ENCODE measurements around the gene ETV3. TPM values are rescaled to one million over a fixed set of nuclear protein-coding genes. Genes with fewer than 3 reads are reported as not detected.
"Not testable (repeated sequence)": the region's sequence is repeated elsewhere in the genome, so short reads cannot be mapped to it uniquely, and the experiment has no call there.

Gene ETV3
- total RNA-seq, 3 donors from 2014 or later, result 20.0 to 28.0 (median 22.0) TPM

DNA sequence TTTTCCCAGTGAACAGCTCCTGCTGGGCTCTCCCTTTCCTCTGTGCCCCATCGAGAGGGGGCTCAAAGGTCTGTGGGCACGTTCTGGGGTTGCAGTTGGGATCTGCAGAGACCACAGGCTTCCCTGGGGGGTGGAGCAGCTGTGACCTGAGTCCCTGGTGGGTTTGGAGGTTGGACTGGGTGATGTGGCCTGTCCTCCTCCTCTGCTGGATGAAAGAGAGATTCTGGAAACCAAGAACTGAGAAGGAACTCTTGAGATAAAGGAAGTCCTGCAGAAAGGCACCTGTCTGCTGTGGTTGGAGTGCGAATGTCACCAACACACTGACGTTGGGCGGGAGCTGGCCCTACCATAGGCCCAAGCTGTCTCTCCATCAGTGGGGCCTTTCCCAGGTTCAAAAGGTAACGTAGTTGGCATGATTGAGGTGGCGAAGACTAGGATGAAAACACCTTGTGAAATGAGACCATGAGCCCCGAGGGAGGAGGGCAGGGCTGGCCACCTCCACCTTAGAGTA, 35.8 kb upstream of the ETV3 start:
- Histone ChIP-seq H3K9me3 (no peaks in the 10 kb centered on the region), H3K4me3 (no peak overlapping the region)

DNA sequence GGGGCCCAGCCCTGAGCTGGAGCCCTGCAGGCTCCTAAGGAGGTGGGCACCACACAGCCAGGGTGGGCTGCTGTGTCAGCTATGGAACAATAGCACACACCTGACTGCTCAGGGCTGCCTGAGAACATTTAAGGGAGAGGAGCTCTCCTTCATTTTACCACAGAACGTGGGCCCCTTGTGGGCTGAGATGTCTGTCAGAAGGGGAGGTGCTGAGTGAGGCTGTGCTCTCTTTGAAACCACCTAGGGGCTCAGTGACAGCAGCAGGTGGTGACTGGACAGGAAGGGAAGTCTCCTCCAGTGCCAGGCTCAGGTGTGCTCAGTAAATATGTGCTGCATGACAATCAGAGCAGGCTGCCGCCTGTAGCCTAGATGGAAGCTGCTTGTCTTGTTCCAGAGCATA, 35.0 kb upstream of the ETV3 start:
- H3K4me1 ChIP-seq; H3K27ac ChIP-seq; H3K9me3 ChIP-seq; intact Hi-C loops (cut with DNase I; ENCODE audit: low total_unique reads); DNase-seq (ENCODE audit: low spot score in 2 of 2); H3K27me3 ChIP-seq; H3K4me3 ChIP-seq; H3K36me3 ChIP-seq: not testable (repeated sequence)

More for the DNA sequence above, 35.8 kb upstream of the ETV3 start:
- no peaks in the 10 kb centered on the region for H3K4me1 ChIP-seq
- H3K36me3 ChIP-seq, result no peaks in the 10 kb centered on the region
- H3K27ac ChIP-seq, result no peak overlapping the region
- DNase-seq (ENCODE audit: low spot score in 2 of 2), result no peak
- TF ChIP-seq, protein P1, sequence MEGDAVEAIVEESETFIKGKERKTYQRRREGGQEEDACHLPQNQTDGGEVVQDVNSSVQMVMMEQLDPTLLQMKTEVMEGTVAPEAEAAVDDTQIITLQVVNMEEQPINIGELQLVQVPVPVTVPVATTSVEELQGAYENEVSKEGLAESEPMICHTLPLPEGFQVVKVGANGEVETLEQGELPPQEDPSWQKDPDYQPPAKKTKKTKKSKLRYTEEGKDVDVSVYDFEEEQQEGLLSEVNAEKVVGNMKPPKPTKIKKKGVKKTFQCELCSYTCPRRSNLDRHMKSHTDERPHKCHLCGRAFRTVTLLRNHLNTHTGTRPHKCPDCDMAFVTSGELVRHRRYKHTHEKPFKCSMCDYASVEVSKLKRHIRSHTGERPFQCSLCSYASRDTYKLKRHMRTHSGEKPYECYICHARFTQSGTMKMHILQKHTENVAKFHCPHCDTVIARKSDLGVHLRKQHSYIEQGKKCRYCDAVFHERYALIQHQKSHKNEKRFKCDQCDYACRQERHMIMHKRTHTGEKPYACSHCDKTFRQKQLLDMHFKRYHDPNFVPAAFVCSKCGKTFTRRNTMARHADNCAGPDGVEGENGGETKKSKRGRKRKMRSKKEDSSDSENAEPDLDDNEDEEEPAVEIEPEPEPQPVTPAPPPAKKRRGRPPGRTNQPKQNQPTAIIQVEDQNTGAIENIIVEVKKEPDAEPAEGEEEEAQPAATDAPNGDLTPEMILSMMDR (IDR thresholded peaks at IDR 0.05), result no peak
- TF ChIP-seq POLR2A (IDR thresholded peaks at IDR 0.05), result no peak
- TF ChIP-seq POLR2AphosphoS5 (IDR thresholded peaks at IDR 0.05), result no peak
- H3K27me3 ChIP-seq, result no peaks in the 10 kb centered on the region
- intact Hi-C loops (cut with DNase I; ENCODE audit: low total_unique reads), result no loop called here

DNA sequence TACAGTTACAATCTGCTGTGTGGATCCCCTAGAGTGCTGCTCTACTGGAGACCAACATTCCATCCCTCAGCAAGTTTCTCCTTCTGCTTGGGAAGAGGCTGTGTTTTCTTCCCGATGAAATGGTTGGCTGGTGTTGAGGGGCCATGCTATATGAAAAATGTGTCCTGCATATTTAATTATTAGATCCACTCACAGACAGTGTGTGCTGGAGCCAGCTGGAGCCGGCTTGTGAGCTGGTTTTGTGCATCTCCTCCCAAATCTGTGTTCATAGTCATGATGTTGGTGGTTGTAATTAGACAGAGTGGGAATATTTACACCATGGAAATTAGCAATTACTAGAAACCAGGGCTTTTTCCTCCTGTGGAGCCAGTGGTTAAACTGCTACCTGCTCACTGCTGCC, 34.4 kb upstream of the ETV3 start:
- H3K27ac ChIP-seq; H3K27me3 ChIP-seq; intact Hi-C loops (cut with DNase I; ENCODE audit: low total_unique reads); H3K36me3 ChIP-seq; DNase-seq (ENCODE audit: low spot score in 2 of 2); H3K9me3 ChIP-seq; H3K4me3 ChIP-seq; H3K4me1 ChIP-seq: not testable (repeated sequence)

DNA sequence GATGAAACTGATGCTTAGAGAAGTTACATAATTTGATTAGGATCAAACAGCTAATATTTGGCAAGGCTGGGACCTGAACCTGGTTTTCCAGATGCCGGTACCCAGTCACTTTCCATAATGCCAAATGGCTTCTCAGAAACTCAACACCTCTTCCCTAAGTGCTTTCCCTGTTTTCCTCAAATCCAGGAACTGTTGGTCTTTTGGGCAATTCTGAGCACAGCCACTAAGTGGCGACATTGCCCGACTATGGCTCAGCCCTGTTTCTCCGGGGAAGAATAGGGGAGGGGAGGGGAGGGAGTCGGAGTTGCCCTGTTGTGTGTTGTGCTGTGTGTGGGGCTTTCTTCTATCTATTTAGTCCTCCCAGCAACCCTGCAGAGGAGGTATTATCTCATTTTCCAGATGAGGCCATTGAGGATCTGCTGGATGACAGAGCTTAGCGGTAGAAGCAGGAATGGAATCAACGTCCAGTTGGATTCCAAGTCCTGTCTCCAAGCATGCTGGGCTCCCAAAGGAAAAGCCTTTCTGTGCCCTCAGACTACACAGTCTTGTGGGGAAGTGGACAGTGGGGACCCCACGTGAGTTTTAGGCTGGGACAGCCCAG, 33.8 kb upstream of the ETV3 start:
- H3K27me3 ChIP-seq; intact Hi-C loops (cut with DNase I; ENCODE audit: low total_unique reads); H3K27ac ChIP-seq; H3K4me1 ChIP-seq; H3K4me3 ChIP-seq; DNase-seq (ENCODE audit: low spot score in 2 of 2); H3K9me3 ChIP-seq; H3K36me3 ChIP-seq: not testable (repeated sequence)
- TF ChIP-seq, protein P1 (IDR thresholded peaks at IDR 0.05), result peak in 2 of 3 donors; percentile 11 to 23

DNA sequence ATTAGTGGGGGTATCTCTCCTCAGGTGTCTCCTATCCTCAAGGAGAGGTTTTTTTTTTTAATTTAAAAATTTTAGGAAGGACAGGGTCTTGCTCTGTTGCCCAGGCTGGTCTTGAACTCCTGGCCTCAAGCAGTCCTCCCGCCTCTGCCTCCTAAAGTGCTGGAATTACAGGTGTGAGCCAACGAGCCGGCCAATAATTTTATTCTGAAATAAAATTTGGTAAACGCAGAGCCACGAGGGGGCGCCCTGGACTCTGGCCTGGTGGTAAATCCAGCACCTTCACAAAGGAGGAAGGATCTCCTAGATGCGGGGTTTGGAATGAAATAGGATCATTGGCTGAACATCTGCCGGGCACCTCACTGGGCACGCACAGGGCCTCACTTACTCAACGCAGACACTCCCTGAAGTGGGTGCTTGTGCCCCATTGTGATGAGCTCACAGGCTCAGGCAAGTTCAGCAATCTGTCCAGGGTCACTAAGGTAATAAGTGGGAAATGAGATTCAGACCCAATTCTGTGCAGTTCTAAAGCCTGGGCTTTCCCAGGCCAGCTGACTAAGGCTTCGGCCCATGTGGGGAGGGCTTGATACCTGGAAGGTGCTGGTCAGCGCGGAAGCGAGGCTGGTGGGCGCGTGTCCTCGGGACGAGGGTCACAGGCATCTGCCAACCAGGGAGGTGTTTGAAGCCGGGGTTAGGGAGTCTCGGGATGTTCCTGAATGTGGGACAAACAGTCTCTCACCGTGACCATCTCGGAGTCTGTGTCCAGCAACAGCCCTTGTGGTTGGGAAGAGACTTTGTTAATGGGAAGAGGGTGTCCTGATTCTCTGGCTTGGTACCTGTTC, 32.7 kb upstream of the ETV3 start:
- no peak for DNase-seq (ENCODE audit: low spot score in 2 of 2)
- Histone ChIP-seq H3K4me3 (no peak overlapping the region), H3K4me1 (no peaks in the 10 kb centered on the region), H3K27ac (no peak overlapping the region), H3K36me3 (no peaks in the 10 kb centered on the region), H3K27me3 (no peaks in the 10 kb centered on the region), H3K9me3 (no peaks in the 10 kb centered on the region)
- TF ChIP-seq POLR2A (IDR thresholded peaks at IDR 0.05) (no peak), POLR2AphosphoS5 (IDR thresholded peaks at IDR 0.05) (no peak)
- TF ChIP-seq, protein P1 (IDR thresholded peaks at IDR 0.05), result no peak
- intact Hi-C loops (cut with DNase I; ENCODE audit: low total_unique reads), result no loop called here

DNA sequence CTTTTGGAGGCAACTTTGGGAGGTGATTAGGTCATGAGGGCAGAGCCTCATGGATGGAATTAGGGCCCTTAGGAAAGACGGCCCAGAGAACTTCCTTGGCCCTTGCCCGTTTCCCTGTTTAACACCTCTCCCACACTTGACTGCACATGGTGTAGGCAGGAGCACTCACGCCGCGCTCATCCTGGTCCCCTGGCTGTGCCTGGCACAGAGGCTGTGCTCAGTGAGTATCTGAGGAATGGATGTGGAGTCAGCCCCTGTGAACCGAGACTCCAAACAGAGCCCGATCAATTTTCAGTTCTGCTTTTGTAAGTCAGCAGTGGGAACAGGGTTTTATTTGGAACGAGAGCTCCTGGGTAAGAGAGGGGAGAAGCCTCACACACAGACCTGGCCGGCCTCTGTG, 29.8 kb upstream of the ETV3 start:
- Histone ChIP-seq H3K9me3 (no peaks in the 10 kb centered on the region), H3K27me3 (no peaks in the 10 kb centered on the region), H3K4me1 (no peaks in the 10 kb centered on the region), H3K27ac (no peak overlapping the region), H3K4me3 (no peak overlapping the region), H3K36me3 (no peaks in the 10 kb centered on the region)
- DNase-seq (ENCODE audit: low spot score in 2 of 2), result no peak
- TF ChIP-seq, protein P1 (IDR thresholded peaks at IDR 0.05), result no peak
- TF ChIP-seq POLR2A (IDR thresholded peaks at IDR 0.05), result no peak
- no peak for TF ChIP-seq POLR2AphosphoS5 (IDR thresholded peaks at IDR 0.05)
- intact Hi-C loops (cut with DNase I; ENCODE audit: low total_unique reads), result no loop called here
